Activated CD8-positive, alpha-beta memory T cell treated with anti-CD3 and anti-CD28 coated beads for 24 hours (primary cell): ENCODE measurements around the gene TNRC6B.

ENCODE experiments used
- DNase-seq: peaks from one replicate; pipeline ENCODE4 v3.0.0-alpha.2; 2020

The TNRC6B gene

GRCh38 chr22:40243891-40244290 lies 66.2 kb downstream of the TNRC6B start:
- DNase-seq, result peak; percentile 57

- DNase-seq, result peak; percentile 4
Observed at GRCh38 chr22:40244586-40244985, 66.9 kb downstream of the TNRC6B start.

GRCh38 chr22:40247976-40248375 lies 70.3 kb downstream of the TNRC6B start:
- DNase-seq, result no peak

GRCh38 chr22:40249286-40249685 lies 71.6 kb downstream of the TNRC6B start:
- DNase-seq, result no peak

DNA sequence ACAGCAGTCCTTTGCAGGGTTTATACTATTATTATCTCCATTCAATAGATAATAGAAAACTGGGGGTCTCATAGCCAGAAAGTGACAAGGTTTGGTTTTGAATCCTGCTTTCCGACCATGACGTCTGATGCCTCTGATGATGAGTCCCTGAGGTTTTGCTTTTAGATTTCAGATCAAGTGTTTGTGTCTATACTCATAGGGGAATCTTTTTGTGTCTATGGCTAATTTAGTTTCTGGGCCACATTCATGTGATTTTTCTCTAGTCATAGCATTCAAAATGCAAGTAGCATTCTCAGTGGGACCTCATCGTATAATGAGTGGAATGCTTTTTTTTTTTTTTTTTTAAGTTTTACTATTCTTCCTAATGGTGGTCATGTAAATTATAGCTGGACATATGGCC lies 72.9 kb downstream of the TNRC6B start:
- DNase-seq, result no peak

- DNase-seq, result peak; percentile 26
Observed at GRCh38 chr22:40251106-40251505, 73.4 kb downstream of the TNRC6B start.

- no peak for DNase-seq
Observed at GRCh38 chr22:40252146-40252545, 74.4 kb downstream of the TNRC6B start.

GRCh38 chr22:40256516-40256915 lies 78.8 kb downstream of the TNRC6B start:
- peak; percentile 24 for DNase-seq

DNA sequence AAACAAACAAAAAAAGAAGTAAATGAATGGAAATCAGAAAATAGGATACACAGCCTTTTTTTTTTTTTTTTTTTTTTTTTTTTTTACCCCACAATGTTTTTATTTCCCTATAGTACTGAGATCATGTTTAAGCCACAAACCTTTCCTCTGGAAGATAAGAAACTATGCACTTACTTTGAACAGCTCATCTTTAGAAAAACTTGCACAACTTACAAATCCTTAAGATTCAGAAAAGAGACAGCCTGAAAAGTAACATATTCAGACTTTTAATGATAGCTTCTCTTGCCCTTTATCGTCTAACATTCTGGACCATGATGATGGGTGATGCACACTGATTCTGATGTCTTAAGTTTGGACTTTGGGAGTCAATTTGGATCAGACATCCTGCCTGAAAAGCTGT lies 80.3 kb downstream of the TNRC6B start:
- no peak for DNase-seq

GRCh38 chr22:40258501-40258915 lies 80.8 kb downstream of the TNRC6B start:
- no peak for DNase-seq

GRCh38 chr22:40261783-40262182 lies 84.1 kb downstream of the TNRC6B start:
- no peak for DNase-seq

- DNase-seq, result no peak
Observed at GRCh38 chr22:40263191-40263590, 85.5 kb downstream of the TNRC6B start.

DNA sequence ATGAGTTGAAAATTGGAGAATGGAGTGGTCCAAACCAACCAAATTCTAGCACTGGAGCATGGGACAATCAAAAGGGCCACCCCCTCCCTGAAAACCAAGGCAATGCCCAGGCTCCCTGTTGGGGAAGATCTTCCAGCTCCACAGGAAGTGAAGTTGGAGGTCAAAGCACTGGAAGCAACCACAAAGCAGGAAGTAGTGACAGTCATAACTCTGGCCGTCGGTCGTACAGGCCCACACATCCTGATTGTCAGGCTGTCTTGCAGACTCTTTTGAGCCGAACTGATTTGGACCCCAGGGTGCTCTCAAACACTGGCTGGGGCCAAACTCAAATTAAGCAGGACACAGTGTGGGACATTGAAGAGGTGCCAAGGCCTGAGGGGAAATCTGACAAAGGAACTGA lies 88.1 kb downstream of the TNRC6B start:
- no peak for DNase-seq

DNA sequence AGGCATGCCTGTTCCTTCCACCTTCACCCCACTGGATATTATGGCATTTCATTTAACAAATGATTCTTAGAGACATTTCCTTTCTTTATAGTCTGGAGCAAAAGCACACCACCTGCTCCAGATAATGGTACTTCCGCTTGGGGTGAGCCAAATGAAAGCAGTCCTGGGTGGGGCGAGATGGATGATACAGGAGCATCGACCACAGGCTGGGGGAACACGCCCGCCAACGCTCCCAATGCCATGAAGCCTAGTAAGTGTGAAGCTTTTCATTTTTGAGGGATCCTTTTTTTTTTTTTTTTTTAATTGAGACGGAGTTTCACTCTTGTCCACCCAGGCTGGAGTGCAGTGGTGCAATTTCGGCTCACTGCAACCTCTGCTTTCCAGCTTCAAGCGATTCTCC lies 92.3 kb downstream of the TNRC6B start:
- DNase-seq, result no peak

DNA sequence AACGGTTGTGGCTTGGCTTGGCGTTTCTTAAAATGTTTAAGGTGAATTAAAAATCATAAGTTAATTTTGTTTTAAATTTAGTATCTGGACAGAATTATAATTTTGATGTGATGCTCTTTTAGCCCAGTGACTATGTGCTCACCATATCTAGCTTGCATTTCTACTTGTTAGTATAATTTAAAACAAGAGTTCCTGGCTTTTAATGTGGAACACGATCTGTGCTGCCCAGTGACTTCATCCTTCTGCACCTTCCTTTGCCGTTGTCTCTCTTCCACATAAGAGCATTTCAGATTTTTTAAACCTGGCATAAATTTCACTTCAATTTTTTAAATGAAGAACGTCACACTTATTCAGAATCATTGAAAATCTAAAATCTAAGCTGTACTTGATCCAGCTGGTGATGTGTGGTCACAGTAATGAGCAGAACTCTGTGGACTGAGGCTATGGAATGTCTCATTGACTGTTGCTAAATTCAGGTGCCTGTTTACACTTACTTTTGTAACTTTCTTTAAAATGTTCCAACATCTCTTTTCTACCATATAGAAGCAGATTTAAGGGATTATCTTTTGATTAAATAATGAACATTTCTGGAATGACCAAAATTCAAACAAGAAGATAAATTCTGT lies 93.1 kb downstream of the TNRC6B start:
- DNase-seq, result no peak

DNA sequence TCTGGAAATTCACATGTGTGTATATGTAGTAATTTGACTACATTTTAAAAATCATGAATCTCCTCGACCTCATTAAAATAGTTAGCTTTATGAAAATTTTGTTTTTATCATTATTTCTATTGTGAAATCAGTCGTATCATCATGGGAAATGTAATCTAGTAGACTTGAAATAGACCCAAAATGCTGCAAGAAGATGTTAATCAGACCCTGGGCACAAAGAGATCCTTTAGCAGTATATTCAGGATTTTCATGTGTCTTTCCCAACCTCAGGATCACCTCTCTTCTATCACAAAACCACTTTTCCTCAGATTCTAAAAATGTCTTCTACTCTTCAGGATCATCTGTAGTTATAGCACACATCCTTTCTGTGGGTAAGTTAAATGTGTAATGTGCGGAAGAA lies 93.7 kb downstream of the TNRC6B start:
- DNase-seq, result no peak

- DNase-seq, result no peak
Observed at GRCh38 chr22:40273319-40273718, 95.6 kb downstream of the TNRC6B start.

- no peak for DNase-seq
Observed at GRCh38 chr22:40276996-40277823, 99.5 kb downstream of the TNRC6B start.

GRCh38 chr22:40279017-40279416 lies 101.3 kb downstream of the TNRC6B start:
- DNase-seq, result no peak

- no peak for DNase-seq
Observed at GRCh38 chr22:40281717-40282116, 104.0 kb downstream of the TNRC6B start.

GRCh38 chr22:40285513-40285912 lies 107.8 kb downstream of the TNRC6B start:
- DNase-seq, result no peak

- DNase-seq, result peak; percentile 89
Observed at GRCh38 chr22:40289991-40290459, 112.3 kb downstream of the TNRC6B start.

GRCh38 chr22:40290516-40290915 lies 112.8 kb downstream of the TNRC6B start:
- DNase-seq, result no peak

DNA sequence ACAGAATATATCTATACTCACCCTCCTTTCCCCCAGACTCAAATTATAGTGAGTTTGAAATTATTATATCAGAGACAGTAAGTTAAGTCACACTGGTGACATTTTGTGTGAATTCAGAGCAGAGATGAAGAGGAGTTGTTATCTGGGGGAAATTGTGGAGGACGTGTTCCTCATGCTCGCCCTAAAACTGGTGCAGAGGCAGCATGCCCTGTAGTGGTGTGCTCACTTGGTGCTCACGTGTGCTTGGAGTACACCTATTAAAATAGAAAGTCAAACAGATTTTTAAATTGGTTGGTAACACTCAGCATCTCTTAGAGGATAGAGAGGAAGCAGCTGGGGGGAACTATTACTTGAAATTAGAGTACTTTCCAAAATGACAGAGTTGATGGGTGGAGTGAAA lies 117.0 kb downstream of the TNRC6B start:
- no peak for DNase-seq
